Activated CD4-positive, alpha-beta memory T cell treated with anti-CD3 and anti-CD28 coated beads, Interleukin-2, amount 10 ng/mL, durations not matched to agents 7 days and 5 days (primary cell): Measurements from ENCODE around the gene OTOP2. TPM values are rescaled to one million over a fixed set of nuclear protein-coding genes. Genes with fewer than 3 reads are reported as not detected.

Experiments used
- CTCF ChIA-PET: fragments of 350-600 bp; sonication (Branson Sonifier 250); formaldehyde crosslinking; loops from one replicate; lab custom pipeline; 2021; ENCODE audit warnings: antibody characterized with exemption, inconsistent platforms; lab: Charles Lee
- POLR2A ChIA-PET: fragments of 350-600 bp; sonication (Branson Sonifier 250); formaldehyde crosslinking; loops from one replicate; lab custom pipeline; 2021; ENCODE audit warnings: antibody characterized with exemption; lab: Charles Lee
- DNase-seq: peaks from one replicate; pipeline ENCODE4 v3.0.0-alpha.2; 2020
- H3K27ac Mint-ChIP-seq: one replicate; pipeline ENCODE4 v1.8.0; 2021; ENCODE audit warnings: mild to moderate bottlenecking, mixed read lengths
- H3K27me3 Mint-ChIP-seq: one replicate; pipeline ENCODE4 v1.8.0; 2021; ENCODE audit warnings: mixed read lengths
- H3K36me3 Mint-ChIP-seq: one replicate; pipeline ENCODE4 v1.8.0; 2021; ENCODE audit warnings: low read depth, mixed read lengths
- H3K4me1 Mint-ChIP-seq: one replicate; pipeline ENCODE4 v1.8.0; 2021; ENCODE audit warnings: mixed read lengths
- H3K4me3 Mint-ChIP-seq: one replicate; pipeline ENCODE4 v1.8.0; 2021; ENCODE audit warnings: mild to moderate bottlenecking, mixed read lengths
- H3K9me3 Mint-ChIP-seq: one replicate; pipeline ENCODE4 v1.8.0; 2021; ENCODE audit warnings: mixed read lengths
- total RNA-seq, 2 experiments: library from RNA; stranded (reverse); gene quantifications; one replicate each; pipeline ENCODE4 v1.2.3, GENCODE V29; 2021

The OTOP2 gene
- not detected for total RNA-seq

GRCh38 chr17:74924250-74924948 lies at the start of gene OTOP2:
Gene OTOP2, plus strand, starts transcription at chr17:74924273. Its CDS starts 360 bp downstream, at chr17:74924633.
- POLR2A ChIA-PET = no interaction called here
- H3K27me3 Mint-ChIP-seq = peaks cover 60% of the 10 kb centered on the region

GRCh38 chr17:74874615-74875037 lies 49.4 kb upstream of the OTOP2 start:
- POLR2A ChIA-PET = interaction anchor here (0.9 to 2.5 kb wide), 4 partner anchors 87 to 138 kb away, joined by 3 to 17 read pairs (median 10); partner anchors contain the start of gene MRPL58
- no peak for DNase-seq
- peaks cover 7% of the 10 kb centered on the region for H3K36me3 Mint-ChIP-seq
- H3K9me3 Mint-ChIP-seq = no peaks in the 10 kb centered on the region
- no peak overlapping the region for H3K27ac Mint-ChIP-seq
- H3K27me3 Mint-ChIP-seq = peaks cover under 1% of the 10 kb centered on the region
- CTCF ChIA-PET = interaction anchor here (1.2 to 3.9 kb wide), 3 partner anchors 10 to 137 kb away, joined by 5 to 18 read pairs (median 5); partner anchors contain the start of gene RAB37
- H3K4me1 Mint-ChIP-seq = peaks cover 32% of the 10 kb centered on the region
- no peak overlapping the region for H3K4me3 Mint-ChIP-seq

More at GRCh38 chr17:74924250-74924948, at the start of gene OTOP2:
- peaks cover 3% of the 10 kb centered on the region for H3K4me1 Mint-ChIP-seq
- H3K9me3 Mint-ChIP-seq = no peaks in the 10 kb centered on the region
- H3K4me3 Mint-ChIP-seq = no peak within 1 kb of the TSS
- H3K36me3 Mint-ChIP-seq = no peaks in the 10 kb centered on the region
- DNase-seq = no peak
- CTCF ChIA-PET = interaction anchor here (0.8 to 3.5 kb wide), 8 partner anchors 25 to 488 kb away, joined by 3 to 20 read pairs (median 4); partner anchors contain the start of gene FDXR
- no peak within 1 kb of the TSS for H3K27ac Mint-ChIP-seq

- Mint-ChIP-seq H3K4me3 (no peak overlapping the region), H3K36me3 (peaks cover 4% of the 10 kb centered on the region), H3K27me3 (peaks cover 3% of the 10 kb centered on the region), H3K27ac (no peak overlapping the region), H3K9me3 (no peaks in the 10 kb centered on the region), H3K4me1 (peaks cover 29% of the 10 kb centered on the region)
- DNase-seq = no peak
- ChIA-PET POLR2A (no interaction called here), CTCF (interaction anchor here (0.5 to 3.9 kb wide), 3 partner anchors 11 to 658 kb away, joined by 3 to 18 read pairs (median 5); no protein-coding TSS in a partner anchor)
These were observed 48.7 kb upstream of the OTOP2 start for GRCh38 chr17:74875155-74875976.

GRCh38 chr17:74875977-74876593 lies 48.0 kb upstream of the OTOP2 start:
- Mint-ChIP-seq H3K9me3 (no peaks in the 10 kb centered on the region), H3K27ac (no peak overlapping the region), H3K36me3 (peaks cover 3% of the 10 kb centered on the region), H3K4me3 (no peak overlapping the region), H3K4me1 (peaks cover 27% of the 10 kb centered on the region), H3K27me3 (peaks cover 3% of the 10 kb centered on the region)
- no peak for DNase-seq
- ChIA-PET POLR2A (no interaction called here), CTCF (interaction anchor here (2.1 to 3.9 kb wide), 2 partner anchors 12 to 85 kb away, joined by 5 to 18 read pairs; no protein-coding TSS in a partner anchor)

- CTCF ChIA-PET = interaction anchor here (0.6 to 0.7 kb wide), 2 partner anchors 10 to 359 kb away, joined by 3 read pairs; no protein-coding TSS in a partner anchor
- peaks cover 12% of the 10 kb centered on the region for H3K4me1 Mint-ChIP-seq
- no peak overlapping the region for H3K4me3 Mint-ChIP-seq
- no peaks in the 10 kb centered on the region for H3K36me3 Mint-ChIP-seq
- no peak for DNase-seq
- peaks cover 3% of the 10 kb centered on the region for H3K27me3 Mint-ChIP-seq
- H3K9me3 Mint-ChIP-seq = no peaks in the 10 kb centered on the region
- POLR2A ChIA-PET = no interaction called here
- H3K27ac Mint-ChIP-seq = no peak overlapping the region
These were observed 46.2 kb upstream of the OTOP2 start for GRCh38 chr17:74877592-74878548.

- ChIA-PET POLR2A (no interaction called here), CTCF (interaction anchor here (0.7 kb wide), 1 partner anchor 109 kb away, joined by 3 read pairs; no protein-coding TSS in a partner anchor)
- peaks cover 3% of the 10 kb centered on the region for H3K27me3 Mint-ChIP-seq
- no peaks in the 10 kb centered on the region for H3K9me3 Mint-ChIP-seq
- peaks cover 9% of the 10 kb centered on the region for H3K4me1 Mint-ChIP-seq
- H3K36me3 Mint-ChIP-seq = no peaks in the 10 kb centered on the region
- H3K4me3 Mint-ChIP-seq = no peak overlapping the region
- DNase-seq = no peak
- no peak overlapping the region for H3K27ac Mint-ChIP-seq
These were observed 45.4 kb upstream of the OTOP2 start for GRCh38 chr17:74878658-74879057.

GRCh38 chr17:74879308-74879707 lies 44.8 kb upstream of the OTOP2 start:
- Mint-ChIP-seq H3K9me3 (no peaks in the 10 kb centered on the region), H3K4me1 (peaks cover 3% of the 10 kb centered on the region), H3K27ac (no peak overlapping the region), H3K36me3 (no peaks in the 10 kb centered on the region), H3K4me3 (no peak overlapping the region), H3K27me3 (peaks cover 3% of the 10 kb centered on the region)
- ChIA-PET POLR2A (no interaction called here), CTCF (interaction anchor here (0.7 kb wide), 1 partner anchor 110 kb away, joined by 3 read pairs; no protein-coding TSS in a partner anchor)
- no peak for DNase-seq

- Mint-ChIP-seq H3K27ac (no peak overlapping the region), H3K36me3 (no peaks in the 10 kb centered on the region), H3K4me3 (no peak overlapping the region), H3K27me3 (peaks cover 13% of the 10 kb centered on the region), H3K4me1 (no peaks in the 10 kb centered on the region), H3K9me3 (no peaks in the 10 kb centered on the region)
- ChIA-PET POLR2A (interaction anchor here (0.6 kb wide), 1 partner anchor 143 kb away, joined by 3 read pairs; no protein-coding TSS in a partner anchor), CTCF (interaction anchor here (0.7 kb wide), 1 partner anchor 16 kb away, joined by 4 read pairs; no protein-coding TSS in a partner anchor)
- DNase-seq = no peak
These were observed 43.0 kb upstream of the OTOP2 start for GRCh38 chr17:74881073-74881472.

- H3K4me1 Mint-ChIP-seq = no peaks in the 10 kb centered on the region
- no peaks in the 10 kb centered on the region for H3K36me3 Mint-ChIP-seq
- no peaks in the 10 kb centered on the region for H3K9me3 Mint-ChIP-seq
- H3K27ac Mint-ChIP-seq = no peak overlapping the region
- peaks cover 20% of the 10 kb centered on the region for H3K27me3 Mint-ChIP-seq
- POLR2A ChIA-PET = no interaction called here
- CTCF ChIA-PET = no interaction called here
- no peak overlapping the region for H3K4me3 Mint-ChIP-seq
- DNase-seq = no peak
These were observed 41.4 kb upstream of the OTOP2 start for GRCh38 chr17:74882517-74883240.

GRCh38 chr17:74883241-74883745 lies 40.8 kb upstream of the OTOP2 start:
- H3K4me1 Mint-ChIP-seq = no peaks in the 10 kb centered on the region
- H3K27ac Mint-ChIP-seq = no peak overlapping the region
- no peak for DNase-seq
- H3K9me3 Mint-ChIP-seq = no peaks in the 10 kb centered on the region
- H3K36me3 Mint-ChIP-seq = no peaks in the 10 kb centered on the region
- no peak overlapping the region for H3K4me3 Mint-ChIP-seq
- H3K27me3 Mint-ChIP-seq = peaks cover 20% of the 10 kb centered on the region
- ChIA-PET CTCF (no interaction called here), POLR2A (no interaction called here)

- ChIA-PET CTCF (no interaction called here), POLR2A (interaction anchor here (1.5 kb wide), 1 partner anchor 15 kb away, joined by 4 read pairs; the partner anchor contains the start of gene FDXR)
- Mint-ChIP-seq H3K27me3 (peaks cover 38% of the 10 kb centered on the region), H3K36me3 (no peaks in the 10 kb centered on the region), H3K4me3 (no peak overlapping the region), H3K27ac (no peak overlapping the region), H3K9me3 (no peaks in the 10 kb centered on the region), H3K4me1 (no peaks in the 10 kb centered on the region)
- no peak for DNase-seq
These were observed 35.6 kb upstream of the OTOP2 start for GRCh38 chr17:74888469-74888868.
